ENCODE results near the gene USP53. TPM values are rescaled to one million over a fixed set of nuclear protein-coding genes. Genes with fewer than 3 reads are reported as not detected.

USP53 gene
- total and polyA plus RNA-seq, 2 experiments from 2014 or later, result 17.1 to 27.7 TPM

GRCh38 chr4:119210775-119211174 is 1.7 kb upstream of the USP53 start:
- H3K36me3 ChIP-seq (ENCODE audit: insufficient read depth), result no peaks in the 10 kb centered on the region
- Mint-ChIP-seq H3K36me3 (ENCODE audit: low read depth) (no peaks in the 10 kb centered on the region), H3K4me3 (peak overlapping the region; percentile 94), H3K27ac (no peak overlapping the region), H3K4me1 (peaks cover 25% of the 10 kb centered on the region), H3K27me3 (ENCODE audit: insufficient read depth, low read depth, poor library complexity) (peaks cover 9% of the 10 kb centered on the region), H3K9me3 (no peaks in the 10 kb centered on the region)
- H4K20me1 ChIP-seq (replicated peaks; ENCODE audit: insufficient read depth), result no peaks in the 10 kb centered on the region
- H3K4me3 ChIP-seq, result peak overlapping the region; percentile 76
- H3K27me3 ChIP-seq (ENCODE audit: insufficient read depth), result no peaks in the 10 kb centered on the region
- TF ChIP-seq ZNF114 (CRISPR knock-in tag; IDR thresholded peaks at IDR 0.05) (no peak), NANOG (IDR thresholded peaks at IDR 0.05; ENCODE audit: borderline replicate concordance) (no peak), POLR2AphosphoS5 (IDR thresholded peaks at IDR 0.05; ENCODE audit: low read depth) (no peak), ETS1 (IDR thresholded peaks at IDR 0.05) (no peak), EZH2 (IDR thresholded peaks at IDR 0.05; ENCODE audit: low read depth, unreplicated experiment) (no peak), ZNF331 (CRISPR knock-in tag; IDR thresholded peaks at IDR 0.05; ENCODE audit: low read depth) (no peak), REST (IDR thresholded peaks at IDR 0.05; ENCODE audit: unreplicated experiment) (no peak), CREB1 (CRISPR knock-in tag; IDR thresholded peaks at IDR 0.05; ENCODE audit: low read depth) (no peak), EZH2phosphoT487 (IDR thresholded peaks at IDR 0.05; ENCODE audit: unreplicated experiment) (no peak), STAT1 (IDR thresholded peaks at IDR 0.05; ENCODE audit: unreplicated experiment) (no peak), JUNB (IDR thresholded peaks at IDR 0.05; ENCODE audit: unreplicated experiment) (no peak)
- H3K9me2 ChIP-seq (ENCODE audit: insufficient read depth), result no peaks in the 10 kb centered on the region
- H3K27ac ChIP-seq (ENCODE audit: low read depth), result no peak overlapping the region
- H3F3A ChIP-seq (replicated peaks; ENCODE audit: low read depth), result no peaks in the 10 kb centered on the region
- no peak overlapping the region for H2AFZ ChIP-seq
- peak overlapping the region; percentile 78 for H3K4me2 ChIP-seq
- DNase-seq (ENCODE audit: low spot score) (no peak), ATAC-seq (no peak)
- peaks cover 26% of the 10 kb centered on the region for H3K4me1 ChIP-seq (ENCODE audit: insufficient read depth)
- peaks cover 22% of the 10 kb centered on the region for H3K79me2 ChIP-seq (replicated peaks; ENCODE audit: insufficient read depth)

- DNase-seq (ENCODE audit: low spot score) (no peak), ATAC-seq (no peak)
- H2AFZ ChIP-seq, result no peak overlapping the region
- no peaks in the 10 kb centered on the region for H4K20me1 ChIP-seq (replicated peaks; ENCODE audit: insufficient read depth)
- H3K4me2 ChIP-seq, result peak overlapping the region; percentile 78
- H3K27ac Mint-ChIP-seq, result peak overlapping the region; percentile 99
- H3K4me1 ChIP-seq (ENCODE audit: insufficient read depth), result peaks cover 22% of the 10 kb centered on the region
- H3K36me3 ChIP-seq (ENCODE audit: insufficient read depth), result no peaks in the 10 kb centered on the region
- H3K4me1 Mint-ChIP-seq, result peaks cover 23% of the 10 kb centered on the region
- peaks cover 9% of the 10 kb centered on the region for H3K27me3 Mint-ChIP-seq (ENCODE audit: insufficient read depth, low read depth, poor library complexity)
- H3K4me3 Mint-ChIP-seq, result peak overlapping the region; percentile 94
- H3K27ac ChIP-seq (ENCODE audit: low read depth), result peak overlapping the region; percentile 96
- no peaks in the 10 kb centered on the region for H3F3A ChIP-seq (replicated peaks; ENCODE audit: low read depth)
- H3K9me3 Mint-ChIP-seq, result no peaks in the 10 kb centered on the region
- no peaks in the 10 kb centered on the region for H3K27me3 ChIP-seq (ENCODE audit: insufficient read depth)
- H3K79me2 ChIP-seq (replicated peaks; ENCODE audit: insufficient read depth), result peaks cover 33% of the 10 kb centered on the region
- H3K4me3 ChIP-seq, result peak overlapping the region; percentile 76
- no peaks in the 10 kb centered on the region for H3K9me2 ChIP-seq (ENCODE audit: insufficient read depth)
- H3K36me3 Mint-ChIP-seq (ENCODE audit: low read depth), result no peaks in the 10 kb centered on the region
- TF ChIP-seq EZH2phosphoT487 (IDR thresholded peaks at IDR 0.05; ENCODE audit: unreplicated experiment) (no peak), ZNF331 (CRISPR knock-in tag; IDR thresholded peaks at IDR 0.05; ENCODE audit: low read depth) (no peak), CREB1 (CRISPR knock-in tag; IDR thresholded peaks at IDR 0.05; ENCODE audit: low read depth) (peak; percentile 45; the same call in 1 of the 2 replicates), REST (IDR thresholded peaks at IDR 0.05; ENCODE audit: unreplicated experiment) (no peak), STAT1 (IDR thresholded peaks at IDR 0.05; ENCODE audit: unreplicated experiment) (no peak), ETS1 (IDR thresholded peaks at IDR 0.05) (no peak), ZNF114 (CRISPR knock-in tag; IDR thresholded peaks at IDR 0.05) (no peak), EZH2 (IDR thresholded peaks at IDR 0.05; ENCODE audit: low read depth, unreplicated experiment) (no peak), POLR2AphosphoS5 (IDR thresholded peaks at IDR 0.05; ENCODE audit: low read depth) (no peak), NANOG (IDR thresholded peaks at IDR 0.05; ENCODE audit: borderline replicate concordance) (peak; percentile 64), JUNB (IDR thresholded peaks at IDR 0.05; ENCODE audit: unreplicated experiment) (no peak)
Measured at GRCh38 chr4:119211867-119212233, 663 bp upstream of the USP53 start.

Measured in GM23338 (cell line).